Endothelial cell (in vitro differentiated cells): ENCODE results near the gene STAT1. TPM values are rescaled to one million over a fixed set of nuclear protein-coding genes. Genes with fewer than 3 reads are reported as not detected.
A peak's percentile ranks its signal among the peaks of the same experiment; 100 is the strongest.

Experiments
- DNase-seq: peaks from one replicate; pipeline ENCODE4 v3.0.0; 2021; ENCODE audit warnings: low spot score
- H3K27ac Mint-ChIP-seq: one replicate; pipeline ENCODE4 v1.8.0; 2021; ENCODE audit warnings: mixed read lengths, inconsistent platforms; ENCODE audit not compliant: unreplicated experiment
- H3K27me3 Mint-ChIP-seq: one replicate; pipeline ENCODE4 v1.8.0; 2021; ENCODE audit warnings: mild to moderate bottlenecking, moderate library complexity, mixed read lengths, inconsistent platforms; ENCODE audit not compliant: unreplicated experiment
- H3K36me3 Mint-ChIP-seq: one replicate; pipeline ENCODE4 v1.8.0; 2021; ENCODE audit warnings: mild to moderate bottlenecking, low read depth, mixed read lengths, inconsistent platforms; ENCODE audit not compliant: unreplicated experiment
- H3K4me1 Mint-ChIP-seq: one replicate; pipeline ENCODE4 v1.8.0; 2021; ENCODE audit warnings: mild to moderate bottlenecking, mixed read lengths, inconsistent platforms; ENCODE audit not compliant: unreplicated experiment
- H3K4me3 Mint-ChIP-seq: one replicate; pipeline ENCODE4 v1.8.0; 2021; ENCODE audit warnings: mild to moderate bottlenecking, mixed read lengths, inconsistent platforms; ENCODE audit not compliant: unreplicated experiment
- H3K9me3 Mint-ChIP-seq: one replicate; pipeline ENCODE4 v1.8.0; 2021; ENCODE audit warnings: mixed read lengths, inconsistent platforms; ENCODE audit not compliant: unreplicated experiment
- CTCF ChIP-seq: fragments of 200-600 bp; sonication (generic); IDR thresholded peaks from one replicate; pipeline ENCODE4 v1.5.0; 2021; ENCODE audit warnings: antibody characterized with exemption; ENCODE audit not compliant: unreplicated experiment
- total RNA-seq: library from RNA; stranded (reverse); fragmentation: NEBNext Ultra II Directional; extraction: Animal tissue kit (Norgen Biotek cat#: 25700); gene quantifications from one replicate; pipeline ENCODE4 v1.2.1, GENCODE V29; 2021; ENCODE audit not compliant: unreplicated experiment

The STAT1 gene
- total RNA-seq, 1 donor from 2014 or later: 30.1 TPM

GRCh38 chr2:190973262-190973661 lies 40.7 kb downstream of the STAT1 start:
- Mint-ChIP-seq H3K36me3 (peaks cover 52% of the 10 kb centered on the region), H3K4me3 (peak overlapping the region; percentile 50), H3K9me3 (no peaks in the 10 kb centered on the region), H3K27me3 (peaks cover 3% of the 10 kb centered on the region), H3K27ac (peak overlapping the region; percentile 18), H3K4me1 (peaks cover 31% of the 10 kb centered on the region)
- no peak for TF ChIP-seq CTCF
- no peak for DNase-seq

- Mint-ChIP-seq H3K9me3 (no peaks in the 10 kb centered on the region), H3K4me1 (peaks cover 27% of the 10 kb centered on the region)
These were observed 41.1 kb downstream of the STAT1 start for GRCh38 chr2:190972846-190973245.

GRCh38 chr2:190972213-190972612 lies 41.8 kb downstream of the STAT1 start:
- Mint-ChIP-seq H3K4me3 (no peak overlapping the region), H3K27ac (no peak overlapping the region), H3K36me3 (peaks cover 45% of the 10 kb centered on the region), H3K9me3 (no peaks in the 10 kb centered on the region), H3K27me3 (peaks cover 3% of the 10 kb centered on the region), H3K4me1 (peaks cover 21% of the 10 kb centered on the region)
- no peak for DNase-seq
- no peak for TF ChIP-seq CTCF

More at GRCh38 chr2:190972846-190973245, 41.1 kb downstream of the STAT1 start:
- no peak for TF ChIP-seq CTCF
- peaks cover 3% of the 10 kb centered on the region for H3K27me3 Mint-ChIP-seq
- peaks cover 50% of the 10 kb centered on the region for H3K36me3 Mint-ChIP-seq
- H3K4me3 Mint-ChIP-seq: no peak overlapping the region
- H3K27ac Mint-ChIP-seq: no peak overlapping the region
- no peak for DNase-seq

GRCh38 chr2:190970873-190971506 lies 43.0 kb downstream of the STAT1 start:
- Mint-ChIP-seq H3K9me3 (no peaks in the 10 kb centered on the region), H3K4me1 (peaks cover 21% of the 10 kb centered on the region), H3K27ac (peak overlapping the region; percentile 72), H3K36me3 (peaks cover 45% of the 10 kb centered on the region), H3K27me3 (peaks cover 3% of the 10 kb centered on the region), H3K4me3 (peak overlapping the region; percentile 44)
- DNase-seq: no peak
- TF ChIP-seq CTCF: no peak

GRCh38 chr2:190970160-190970559 lies 43.8 kb downstream of the STAT1 start:
- peaks cover 45% of the 10 kb centered on the region for H3K36me3 Mint-ChIP-seq
- TF ChIP-seq CTCF: no peak
- H3K27ac Mint-ChIP-seq: peak overlapping the region; percentile 72
- peaks cover 21% of the 10 kb centered on the region for H3K4me1 Mint-ChIP-seq
- H3K27me3 Mint-ChIP-seq: peaks cover 3% of the 10 kb centered on the region
- no peak for DNase-seq
- H3K9me3 Mint-ChIP-seq: no peaks in the 10 kb centered on the region
- H3K4me3 Mint-ChIP-seq: peak overlapping the region; percentile 67
